ENCODE results near the gene LRP6.

Gene LRP6

DNA sequence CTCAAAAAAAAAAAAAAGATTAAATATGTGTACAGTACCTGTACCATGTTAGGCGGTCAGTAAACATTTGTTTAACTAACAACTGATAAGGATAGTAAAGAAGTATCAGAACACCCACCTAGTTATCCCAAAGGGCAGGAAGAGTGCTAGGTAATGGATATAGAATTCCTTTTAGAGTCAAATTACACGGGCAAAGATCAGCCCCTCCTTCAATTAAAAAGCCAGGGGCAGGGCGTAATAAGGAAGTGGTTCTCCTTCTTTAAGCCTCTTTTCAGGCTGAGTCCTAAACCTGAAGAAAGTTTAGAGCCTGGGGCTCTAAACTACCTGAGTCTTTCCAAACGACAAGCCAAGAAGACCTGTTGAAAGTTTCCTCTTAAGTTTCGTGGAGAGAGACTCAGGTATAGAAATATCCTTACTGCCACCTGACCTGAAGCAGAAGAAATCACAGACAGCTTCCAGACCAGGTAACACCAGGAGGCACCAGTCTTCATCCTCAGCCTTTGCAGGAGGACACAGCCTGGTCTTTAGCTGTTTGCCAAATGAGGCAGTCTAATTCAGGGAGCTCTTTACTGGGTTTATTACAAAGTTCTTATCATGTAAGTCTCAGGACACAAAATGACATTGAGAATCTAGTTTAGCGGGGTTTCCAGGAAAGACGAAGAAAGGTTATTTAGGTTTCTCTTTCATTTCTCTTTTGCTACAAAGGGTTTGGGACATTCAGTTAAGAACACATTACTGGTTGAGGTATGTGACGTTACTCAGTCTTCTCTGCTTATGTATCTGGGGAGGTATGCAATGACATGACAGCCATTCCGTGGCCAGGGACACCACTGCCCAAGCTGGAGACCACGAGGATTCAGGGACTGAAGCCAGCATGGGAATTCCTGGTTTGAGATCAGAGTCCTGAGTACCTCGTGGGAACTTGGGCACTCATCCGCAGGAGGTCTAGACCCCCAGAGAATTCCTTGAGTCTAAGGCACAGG is 195.9 kb downstream of the LRP6 start, which contains the start of gene BCL2L14:
BCL2L14 (plus strand) TSS at position 266 of the 983 bp plus-strand sequence. CDS start 8,367 bp downstream, outside the sequence.
- DNase-seq (ENCODE audit: low read depth): no peak

GRCh38 chr12:12069821-12070548 is 196.9 kb downstream of the LRP6 start:
- no peak for DNase-seq (ENCODE audit: low read depth)

DNA sequence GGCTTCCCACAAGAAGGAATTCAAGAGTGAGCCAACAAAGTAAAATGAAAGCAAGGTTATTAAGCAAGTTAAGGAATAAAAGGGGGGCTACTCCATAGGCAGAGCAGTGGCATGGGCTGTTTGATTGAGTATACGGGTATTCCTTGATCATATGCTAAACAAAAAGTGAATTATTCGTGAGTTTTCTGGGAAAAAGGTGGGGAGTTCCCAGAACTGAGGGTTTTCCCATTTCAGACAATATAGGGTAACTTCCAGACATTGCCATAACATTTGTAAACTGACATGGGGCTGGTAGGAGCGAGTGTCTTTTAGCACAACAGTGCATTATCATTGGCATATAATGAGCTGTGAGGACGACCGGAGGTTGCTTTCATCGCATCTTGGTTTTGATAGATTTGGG is 198.1 kb downstream of the LRP6 start:
- DNase-seq (ENCODE audit: low read depth): no peak
